CD4-positive, alpha-beta T cell treated with Interleukin-15 for 1 hour (primary cell): Measurements from ENCODE around the gene ACO1.

Experiments
- DNase-seq: peaks from one replicate; pipeline ENCODE4 v3.0.0-alpha.2; 2020

ACO1 gene

GRCh38 chr9:32384002-32384363 is 460 bp upstream of the ACO1 start:
- DNase-seq = no peak

- no peak for DNase-seq
Measured at GRCh38 chr9:32385152-32385884, 875 bp downstream of the ACO1 start.

GRCh38 chr9:32385885-32386283 is 1.4 kb downstream of the ACO1 start:
- no peak for DNase-seq

GRCh38 chr9:32387256-32387655 is 2.8 kb downstream of the ACO1 start:
- DNase-seq = no peak

- no peak for DNase-seq
Measured at GRCh38 chr9:32389365-32389764, 4.9 kb downstream of the ACO1 start.

- DNase-seq = no peak
Measured at GRCh38 chr9:32393911-32394310, 9.5 kb downstream of the ACO1 start.

GRCh38 chr9:32394381-32395049 is 10.1 kb downstream of the ACO1 start:
- DNase-seq = no peak

- DNase-seq = no peak
Measured at GRCh38 chr9:32395510-32396216, 11.2 kb downstream of the ACO1 start.

GRCh38 chr9:32398207-32398606 is 13.8 kb downstream of the ACO1 start:
- DNase-seq = no peak

- no peak for DNase-seq
Measured at GRCh38 chr9:32399110-32399815, 14.8 kb downstream of the ACO1 start.

GRCh38 chr9:32401488-32401887 is 17.0 kb downstream of the ACO1 start:
- DNase-seq = no peak

- no peak for DNase-seq
Measured at GRCh38 chr9:32403567-32404260, 19.3 kb downstream of the ACO1 start.

- DNase-seq = no peak
Measured at GRCh38 chr9:32404402-32404801, 20.0 kb downstream of the ACO1 start.

GRCh38 chr9:32404856-32405255 is 20.4 kb downstream of the ACO1 start:
- DNase-seq = no peak

- no peak for DNase-seq
Measured at GRCh38 chr9:32405506-32405905, 21.1 kb downstream of the ACO1 start.

- no peak for DNase-seq
Measured at GRCh38 chr9:32406046-32406445, 21.6 kb downstream of the ACO1 start.

GRCh38 chr9:32411753-32412152 is 27.3 kb downstream of the ACO1 start:
- no peak for DNase-seq

GRCh38 chr9:32412440-32412839 is 28.0 kb downstream of the ACO1 start:
- DNase-seq = no peak

GRCh38 chr9:32413424-32413823 is 29.0 kb downstream of the ACO1 start:
- DNase-seq = no peak

- no peak for DNase-seq
Measured at GRCh38 chr9:32414856-32415255, 30.4 kb downstream of the ACO1 start.

GRCh38 chr9:32419921-32420320 is 35.5 kb downstream of the ACO1 start:
- DNase-seq = no peak

GRCh38 chr9:32422237-32422806 is 37.9 kb downstream of the ACO1 start:
- DNase-seq = no peak

GRCh38 chr9:32423371-32423770 is 38.9 kb downstream of the ACO1 start:
- DNase-seq = no peak
